H1 (cell line): ENCODE results near the gene PAK5. TPM values are rescaled to one million over a fixed set of nuclear protein-coding genes. Genes with fewer than 3 reads are reported as not detected.

Source experiments
- CTCF ChIA-PET: fragments of 300-600 bp; sonication (Branson Sonifier 250); formaldehyde crosslinking; loops from one replicate; lab custom pipeline; 2021; ENCODE audit not compliant: partially characterized antibody; lab: Charles Lee
- POLR2A ChIA-PET: fragments of 300-600 bp; sonication (Branson Sonifier 250); formaldehyde crosslinking; loops from one replicate; lab custom pipeline; 2021; ENCODE audit warnings: inconsistent platforms; ENCODE audit not compliant: partially characterized antibody; lab: Charles Lee
- DNase-seq, 2 experiments: peaks; one replicate each; pipeline versions ENCODE4 v3.0.0 to v3.0.0-alpha.2; 2010 to 2022; ENCODE audit warnings: low spot score in 2 of 2, low read depth in 1 of 2, mixed read lengths in 1 of 2
- FAIRE-seq: peaks from 2 replicates; lab custom pipeline; 2011; peaks lifted over from hg19 to GRCh38; lab: Jason Lieb, UNC
- H2AFZ ChIP-seq: 2 replicates; pipeline ENCODE4 v1.8.1; 2012; ENCODE audit warnings: low read length, inconsistent platforms
- H2AK5ac ChIP-seq: 2 replicates; pipeline ENCODE4 v1.6.1; 2013; ENCODE audit warnings: low read depth, low read length
- H2BK120ac ChIP-seq: replicated peaks from 2 replicates; pipeline ENCODE3; 2013; ENCODE audit warnings: low read depth, low read length, inconsistent platforms
- H2BK12ac ChIP-seq: 2 replicates; pipeline ENCODE4 v1.6.1; 2013; ENCODE audit warnings: low read depth, low read length
- H2BK15ac ChIP-seq: 2 replicates; pipeline ENCODE4 v1.6.1; 2013; ENCODE audit warnings: low read length
- H2BK20ac ChIP-seq: 2 replicates; pipeline ENCODE4 v1.6.1; 2013; ENCODE audit warnings: low read length
- H2BK5ac ChIP-seq: 2 replicates; pipeline ENCODE4 v1.6.1; 2013; ENCODE audit warnings: low read depth, low read length
- H3K14ac ChIP-seq: 2 replicates; pipeline ENCODE4 v1.6.1; 2013; ENCODE audit warnings: inconsistent platforms; ENCODE audit not compliant: insufficient read length
- H3K18ac ChIP-seq: 2 replicates; pipeline ENCODE4 v1.6.1; 2013; ENCODE audit warnings: low read length; ENCODE audit errors: extremely low read depth
- H3K23ac ChIP-seq: 2 replicates; pipeline ENCODE4 v1.6.1; 2013; ENCODE audit warnings: inconsistent platforms; ENCODE audit not compliant: insufficient read length
- H3K23me2 ChIP-seq: 2 replicates; pipeline ENCODE4 v1.6.1; 2013; ENCODE audit warnings: low read depth, low read length
- H3K27ac ChIP-seq: 2 replicates; pipeline ENCODE4 v1.6.1; 2011; ENCODE audit warnings: low read depth, low read length, inconsistent platforms
- H3K27me3 ChIP-seq, 4 experiments: replicated peaks in 1 of 4; 1 replicate in 1 of 4; 2 replicates in 3 of 4; pipeline versions ENCODE4 v1.6.1 to v1.8.1; 2011 to 2013; ENCODE audit warnings: low read length in 3 of 4, mild to moderate bottlenecking in 3 of 4, inconsistent platforms in 2 of 4, mixed read lengths in 2 of 4, moderate library complexity in 1 of 4; ENCODE audit not compliant: control insufficient read depth in 3 of 4, insufficient read depth in 3 of 4; ENCODE audit errors: extremely low read depth in 1 of 4
- H3K36me3 ChIP-seq, 4 experiments: 2 replicates each; pipeline versions ENCODE4 v1.6.1 to v1.8.1; 2011 to 2013; ENCODE audit warnings: mild to moderate bottlenecking in 4 of 4, low read length in 3 of 4, moderate library complexity in 2 of 4, control low read depth in 1 of 4, inconsistent platforms in 1 of 4; ENCODE audit not compliant: insufficient read depth in 4 of 4, control insufficient read depth in 2 of 4
- H3K4ac ChIP-seq: replicated peaks from 2 replicates; pipeline ENCODE3; 2013; ENCODE audit warnings: low read length, low read depth, mixed read lengths, inconsistent platforms; ENCODE audit not compliant: insufficient read length
- H3K4me1 ChIP-seq, 4 experiments: replicated peaks in 1 of 4; 1 replicate in 1 of 4; 2 replicates in 3 of 4; pipeline versions ENCODE4 v1.6.1 to v1.8.1; 2011 to 2013; ENCODE audit warnings: low read length in 3 of 4, inconsistent platforms in 2 of 4, mixed read lengths in 1 of 4; ENCODE audit not compliant: insufficient read depth in 4 of 4, control insufficient read depth in 3 of 4
- H3K4me2 ChIP-seq, 2 experiments: 2 replicates each; pipeline versions ENCODE4 v1.6.1 to v1.8.1; 2011 to 2013; ENCODE audit warnings: low read depth in 2 of 2, low read length in 2 of 2, control low read depth in 1 of 2, inconsistent platforms in 1 of 2, mild to moderate bottlenecking in 1 of 2; ENCODE audit not compliant: insufficient read depth in 1 of 2
- H3K4me3 ChIP-seq, 4 experiments: fragments of 200-600, 300-600 bp in 1 of 4; sonication (generic), shearing (Covaris generic), sonication (Bioruptor Twin) in 1 of 4; 2 replicates each; pipeline versions ENCODE4 v1.5.1 to v1.8.1; 2011 to 2016; ENCODE audit warnings: low read length in 4 of 4, low read depth in 3 of 4, control low read depth in 2 of 4, inconsistent platforms in 2 of 4, mild to moderate bottlenecking in 2 of 4, mixed read lengths in 1 of 4, moderate library complexity in 1 of 4; ENCODE audit not compliant: insufficient read depth in 2 of 4; ENCODE audit errors: extremely low read depth in 1 of 4
- H3K56ac ChIP-seq: replicated peaks from 2 replicates; pipeline ENCODE3; 2013; ENCODE audit warnings: low read depth, mild to moderate bottlenecking, mixed read lengths, low read length, inconsistent platforms; ENCODE audit not compliant: insufficient read length
- H3K79me1 ChIP-seq: 2 replicates; pipeline ENCODE4 v1.6.1; 2013; ENCODE audit warnings: low read depth, low read length, control low read depth
- H3K79me2 ChIP-seq, 2 experiments: 2 replicates each; pipeline versions ENCODE4 v1.6.1 to v1.8.1; 2012 to 2013; ENCODE audit warnings: low read length in 2 of 2, mild to moderate bottlenecking in 2 of 2, inconsistent platforms in 1 of 2; ENCODE audit not compliant: insufficient read depth in 2 of 2, control insufficient read depth in 1 of 2
- H3K9ac ChIP-seq, 4 experiments: replicated peaks in 1 of 4; 1 replicate in 1 of 4; 2 replicates in 3 of 4; pipeline versions ENCODE4 v1.6.1 to v1.8.1; 2011 to 2013; ENCODE audit warnings: low read depth in 3 of 4, low read length in 3 of 4, control low read depth in 2 of 4, mild to moderate bottlenecking in 2 of 4, moderate library complexity in 2 of 4, inconsistent platforms in 1 of 4; ENCODE audit errors: extremely low read depth in 1 of 4
- H3K9me3 ChIP-seq, 2 experiments: 2 replicates each; pipeline versions ENCODE4 v1.6.1 to v1.8.1; 2012 to 2013; ENCODE audit warnings: mild to moderate bottlenecking in 2 of 2, moderate library complexity in 2 of 2, control low read depth in 1 of 2, inconsistent platforms in 1 of 2, low read depth in 1 of 2, low read length in 1 of 2, mixed read lengths in 1 of 2; ENCODE audit not compliant: insufficient read depth in 2 of 2
- H4K20me1 ChIP-seq, 2 experiments: replicated peaks in 1 of 2; 2 replicates each; pipeline versions ENCODE3 to v1.8.1; 2011 to 2013; ENCODE audit warnings: inconsistent platforms in 2 of 2, low read length in 2 of 2, mild to moderate bottlenecking in 1 of 2; ENCODE audit not compliant: insufficient read depth in 2 of 2, control insufficient read depth in 1 of 2
- H4K5ac ChIP-seq: 2 replicates; pipeline ENCODE4 v1.6.1; 2013; ENCODE audit warnings: low read length, low read depth, mixed read lengths, inconsistent platforms; ENCODE audit not compliant: insufficient read length
- H4K8ac ChIP-seq: 2 replicates; pipeline ENCODE4 v1.8.0; 2013; ENCODE audit warnings: mild to moderate bottlenecking, moderate library complexity, low read length, inconsistent platforms; ENCODE audit not compliant: insufficient read depth; ENCODE audit errors: extremely low read depth
- H4K91ac ChIP-seq: replicated peaks from 2 replicates; pipeline ENCODE3; 2013; ENCODE audit warnings: low read length, mixed read lengths, inconsistent platforms; ENCODE audit not compliant: insufficient read length
- ASH2L ChIP-seq: fragments of 200-600, 300-600 bp; sonication (generic); IDR thresholded peaks from one replicate; pipeline ENCODE4 v1.7.1; 2017; ENCODE audit warnings: low read length
- CTCF ChIP-seq, 3 experiments: IDR thresholded peaks; 1 replicate in 2 of 3; 2 replicates in 1 of 3; pipeline versions ENCODE4 v1.5.1 to v1.6.1; 2011; ENCODE audit warnings: low read length in 3 of 3, mild to moderate bottlenecking in 3 of 3, inconsistent platforms in 2 of 3, low read depth in 1 of 3, moderate library complexity in 1 of 3; ENCODE audit not compliant: insufficient read depth in 1 of 3; ENCODE audit errors: control extremely low read depth in 1 of 3
- POLR2A ChIP-seq, 2 experiments: IDR thresholded peaks; 1 replicate in 1 of 2; 2 replicates in 1 of 2; pipeline ENCODE4 v1.6.1; 2011; ENCODE audit warnings: low read depth in 2 of 2, low read length in 2 of 2, mild to moderate bottlenecking in 2 of 2; ENCODE audit errors: control extremely low read depth in 1 of 2
- RAD21 ChIP-seq, 2 experiments: IDR thresholded peaks in 1 of 2; conservative IDR thresholded peaks in 1 of 2; 2 replicates each; pipeline ENCODE4 v1.6.1; 2011; ENCODE audit warnings: low read depth in 2 of 2, low read length in 2 of 2, improper control_type of control experiment in 1 of 2, inconsistent platforms in 1 of 2, mild to moderate bottlenecking in 1 of 2, moderate library complexity in 1 of 2
- WGBS, 2 experiments: shearing (Covaris generic) in 1 of 2; methylation state at CpG; one replicate each; pipeline versions ENCODE4 v1.1.6 to v1.1.7; 2013 to 2015; ENCODE audit warnings: low lambda C conversion rate in 2 of 2, mixed read lengths in 2 of 2, inconsistent platforms in 1 of 2, low coverage in 1 of 2, missing lambda C conversion rate in 1 of 2; ENCODE audit not compliant: insufficient replicate concordance in 2 of 2, insufficient coverage in 1 of 2, insufficient read length in 1 of 2; ENCODE audit errors: extremely low coverage in 1 of 2, missing lambda C conversion rate in 1 of 2; 5-methylcytosine and 5-hydroxymethylcytosine counted together
- polyA plus RNA-seq, 7 experiments: library from polyadenylated mRNA; depleted of rRNA in 3 of 7; stranded (reverse) in 5 of 7; unstranded in 2 of 7; fragments of >200 nt in 5 of 7; fragments of 200-250 nt in 2 of 7; gene quantifications; 1 replicate in 5 of 7; 2 replicates in 1 of 7; 4 replicates in 1 of 7; pipeline versions ENCODE4 v1.2.1 to v1.2.3, GENCODE V29; 2011 to 2013; ENCODE audit warnings: missing spikeins in 2 of 7, mixed read lengths in 2 of 7
- total RNA-seq: library from RNA; stranded (reverse); fragmentation: NEBNext Ultra II Directional; extraction: Animal tissue kit (Norgen Biotek cat#: 25700); gene quantifications from 2 replicates; pipeline ENCODE4 v1.2.1, GENCODE V29; 2021

Gene PAK5
- total and polyA plus RNA-seq, 2 of the 8 experiments (the other 6 are each of a cell fraction or from before 2014, with no cell fraction given) = 0.54 to 0.80 TPM

GRCh38 chr20:9503526-9504245 lies 335.2 kb downstream of the PAK5 start:
- Histone ChIP-seq H2BK120ac (no peak overlapping the region), H2AFZ (no peak overlapping the region), H3K4me1 (peaks cover 0 to 21% (median 12%) of the 10 kb centered on the region in 4 experiments; a peak in 6 of 7 replicates), H2BK5ac (no peak overlapping the region), H3K14ac (no peak overlapping the region), H2AK5ac (no peak overlapping the region), H3K79me2 (no peaks in the 10 kb centered on the region), H4K5ac (no peak overlapping the region), H3K27me3 (peaks cover 33 to 46% (median 43%) of the 10 kb centered on the region in 4 experiments), H4K20me1 (peaks cover 0 to 3% of the 10 kb centered on the region in 2 experiments), H3K36me3 (no peaks in the 10 kb centered on the region), H4K8ac (no peak overlapping the region), H3K9ac (no peak overlapping the region), H3K56ac (no peak overlapping the region), H3K23me2 (peaks cover 7% of the 10 kb centered on the region; the same call in 1 of the 2 replicates), H3K4me2 (no peak overlapping the region), H3K9me3 (no peaks in the 10 kb centered on the region), H3K4ac (no peak overlapping the region), H2BK12ac (no peak overlapping the region), H3K23ac (no peak overlapping the region), H3K27ac (no peak overlapping the region), H2BK20ac (no peak overlapping the region), H4K91ac (no peak overlapping the region), H3K18ac (no peak overlapping the region), H2BK15ac (no peak overlapping the region), H3K79me1 (no peaks in the 10 kb centered on the region), H3K4me3 (no peak overlapping the region)
- 52% methylated on average over 9 of the region's 9 CpGs; no CpG with 5 or more reads in 1 of the 2 experiments for WGBS, 2 experiments
- TF ChIP-seq RAD21 (IDR thresholded peaks at IDR 0.05 in 1 of 2, conservative IDR thresholded peaks at IDR 0.05 in 1 of 2; ENCODE audit: low read depth in 2 of 2, low read length in 2 of 2) (peak; percentile 59 to 67), POLR2A (IDR thresholded peaks at IDR 0.05; ENCODE audit: control extremely low read depth in 1 of 2, low read depth in 2 of 2, low read length in 2 of 2) (no peak), ASH2L (no peak), CTCF (IDR thresholded peaks at IDR 0.05; ENCODE audit: control extremely low read depth in 1 of 3, insufficient read depth in 1 of 3, low read depth in 1 of 3, low read length in 3 of 3) (peak; percentile 37 to 50 (median 49))
- DNase-seq (no peak), FAIRE-seq (peak; percentile 92)
- ChIA-PET CTCF (interaction anchor here (0.6 to 7.8 kb wide), 39 partner anchors 9 to 1493 kb away, joined by 3 to 79 read pairs (median 4); partner anchors contain the start of gene LAMP5), POLR2A (interaction anchor here (2.0 kb wide), 1 partner anchor 69 kb away, joined by 4 read pairs; no protein-coding TSS in a partner anchor)
